GM12874 (cell line): ENCODE results near the gene OCIAD2.
A peak's percentile ranks its signal among the peaks of the same experiment; 100 is the strongest.

Experiments
- CTCF ChIP-seq: IDR thresholded peaks from 2 replicates; pipeline ENCODE4 v1.5.1; 2011; ENCODE audit warnings: low read depth, mild to moderate bottlenecking, control low read depth, low read length, moderate library complexity; ENCODE audit not compliant: insufficient read depth

Gene OCIAD2

GRCh38 chr4:48905363-48906015 lies 1.1 kb downstream of the OCIAD2 start:
- peak; percentile 19; the same call in 1 of the 2 replicates for TF ChIP-seq CTCF

- no peak for TF ChIP-seq CTCF
Observed at GRCh38 chr4:48904541-48905142, 1.9 kb downstream of the OCIAD2 start.

DNA sequence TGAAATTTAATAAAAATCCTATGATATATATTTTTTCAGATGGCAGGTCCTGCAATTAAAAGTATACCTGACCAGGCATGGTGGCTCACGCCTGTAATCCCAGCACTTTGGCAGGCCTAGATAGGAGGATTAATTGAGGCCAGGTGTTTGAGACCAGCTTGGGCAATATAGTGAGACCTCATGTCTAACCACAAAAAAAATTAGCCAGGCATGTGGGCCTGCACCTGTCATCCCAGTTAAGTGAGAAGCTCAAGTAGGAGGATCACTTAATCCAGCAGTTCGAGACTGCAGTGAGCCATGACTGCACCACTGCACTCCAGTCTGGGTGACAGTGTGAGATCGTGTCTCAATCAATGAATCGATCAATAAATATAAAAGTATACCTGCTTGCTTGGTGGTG lies 2.5 kb downstream of the OCIAD2 start:
- TF ChIP-seq CTCF = no peak

DNA sequence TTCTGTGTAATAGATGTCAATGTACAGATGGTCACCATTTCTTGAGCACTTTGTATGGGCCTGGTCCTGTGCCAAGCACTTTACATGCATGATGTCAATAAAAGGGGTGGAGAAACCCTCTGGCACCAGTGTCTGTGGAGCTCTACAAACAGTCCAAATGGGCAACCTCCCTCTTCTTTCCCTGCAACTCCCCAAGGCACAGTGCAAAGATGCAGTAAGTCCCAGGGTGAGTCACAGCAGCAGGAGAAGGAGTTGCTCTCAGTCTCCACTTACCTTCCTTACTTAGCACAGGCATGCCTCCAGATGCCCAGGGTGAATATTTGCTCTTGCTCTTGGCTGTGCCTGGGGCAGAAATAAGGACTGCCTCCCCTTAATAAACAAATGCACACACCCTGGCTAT lies 4.3 kb downstream of the OCIAD2 start:
- TF ChIP-seq CTCF = no peak

DNA sequence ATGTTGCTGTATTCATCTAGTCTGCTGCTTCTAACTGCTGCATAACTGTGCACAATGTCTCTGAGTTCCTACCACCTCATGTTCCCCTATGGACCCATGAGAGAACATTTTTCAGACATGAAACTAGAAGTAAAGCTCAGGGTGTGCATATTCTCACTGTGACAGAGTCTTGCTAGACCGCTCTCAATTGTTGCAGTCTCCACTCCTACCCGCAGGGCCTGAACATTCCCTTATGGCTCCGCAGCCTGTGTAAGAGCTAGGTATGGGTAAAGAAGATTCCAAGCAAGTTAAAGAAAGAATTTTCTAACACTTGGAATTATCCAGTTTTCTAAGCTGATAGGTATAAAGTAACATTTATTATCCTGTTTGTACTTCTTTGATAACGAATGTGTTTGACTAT lies 5.4 kb downstream of the OCIAD2 start:
- no peak for TF ChIP-seq CTCF

GRCh38 chr4:48899950-48900349 lies 6.6 kb downstream of the OCIAD2 start:
- TF ChIP-seq CTCF = no peak

- no peak for TF ChIP-seq CTCF
Observed at GRCh38 chr4:48899432-48899749, 7.2 kb downstream of the OCIAD2 start.
